ENCODE results near the gene AFF3.

DNA sequence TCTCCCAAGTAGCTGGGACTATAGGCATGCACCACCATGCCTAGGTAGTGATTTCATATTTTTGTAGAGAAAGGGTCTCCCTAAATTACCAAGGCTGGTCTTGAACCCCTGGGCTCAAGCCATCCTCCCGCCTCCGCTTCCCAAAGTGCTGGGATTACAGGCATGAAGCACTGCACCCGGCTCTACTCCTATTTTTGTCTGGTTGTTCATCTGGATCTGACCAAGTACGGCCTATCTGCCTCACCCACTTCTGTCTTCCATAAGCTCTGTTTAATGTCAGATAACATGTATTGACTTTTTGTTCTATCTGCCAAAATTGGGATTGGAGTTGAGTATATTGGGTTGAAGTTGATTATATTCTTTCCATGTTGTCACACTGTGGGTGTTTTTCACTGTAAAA lies 198.4 kb downstream of the AFF3 start:
- TF ChIP-seq POLR2A (IDR thresholded peaks at IDR 0.05) (no peak), CTCF (IDR thresholded peaks at IDR 0.05) (no peak), POLR2AphosphoS5 (IDR thresholded peaks at IDR 0.05) (no peak)
